IPS DF 19.7 (cell line): ENCODE measurements around the gene GNAQ.
"Not testable (repeated sequence)": the region's sequence is repeated elsewhere in the genome, so short reads cannot be mapped to it uniquely, and the experiment has no call there.

ENCODE experiments used
- DNase-seq: peaks from one replicate; pipeline ENCODE4 v3.0.0-alpha.2; 2013; ENCODE audit warnings: low read depth, low spot score

The GNAQ gene

DNA sequence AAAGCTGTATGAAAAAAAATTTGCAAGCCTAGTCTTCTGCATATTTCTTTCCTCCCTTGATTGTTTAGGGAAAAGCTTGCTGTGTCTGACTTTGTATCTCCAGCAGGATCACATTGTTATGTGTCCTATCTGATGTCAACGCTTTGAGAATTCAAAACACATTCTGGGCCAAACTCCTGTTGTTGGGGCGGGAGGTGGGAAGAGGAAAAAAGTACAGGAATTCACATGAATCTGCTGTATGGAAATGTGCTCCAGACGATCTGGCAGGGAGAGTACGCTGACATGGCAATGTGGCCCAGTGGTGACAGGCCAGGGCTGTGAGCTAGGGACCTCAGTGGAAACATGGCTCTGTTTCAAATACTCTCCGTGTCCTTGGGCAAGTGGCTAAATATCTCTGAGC lies 296.1 kb downstream of the GNAQ start:
- DNase-seq: no peak

DNA sequence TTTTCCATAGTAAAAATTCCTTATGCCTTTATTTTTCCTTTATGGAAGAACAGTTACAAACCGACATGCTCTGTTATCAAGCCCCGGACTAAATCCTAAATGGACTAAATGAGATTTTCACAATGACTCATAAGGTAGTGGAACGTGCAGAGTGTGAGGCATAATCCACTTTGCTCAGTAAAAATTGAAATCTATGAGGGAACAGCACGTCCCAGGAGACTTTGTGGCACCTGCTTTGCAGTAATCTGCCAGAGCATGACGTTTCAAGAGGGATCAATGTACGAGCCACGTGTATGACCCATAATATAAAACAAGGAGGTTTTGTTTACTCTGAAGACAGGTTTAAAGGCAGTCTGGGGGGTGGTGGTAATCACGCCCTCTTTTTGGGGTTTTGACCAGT lies 299.7 kb downstream of the GNAQ start:
- no peak for DNase-seq

DNA sequence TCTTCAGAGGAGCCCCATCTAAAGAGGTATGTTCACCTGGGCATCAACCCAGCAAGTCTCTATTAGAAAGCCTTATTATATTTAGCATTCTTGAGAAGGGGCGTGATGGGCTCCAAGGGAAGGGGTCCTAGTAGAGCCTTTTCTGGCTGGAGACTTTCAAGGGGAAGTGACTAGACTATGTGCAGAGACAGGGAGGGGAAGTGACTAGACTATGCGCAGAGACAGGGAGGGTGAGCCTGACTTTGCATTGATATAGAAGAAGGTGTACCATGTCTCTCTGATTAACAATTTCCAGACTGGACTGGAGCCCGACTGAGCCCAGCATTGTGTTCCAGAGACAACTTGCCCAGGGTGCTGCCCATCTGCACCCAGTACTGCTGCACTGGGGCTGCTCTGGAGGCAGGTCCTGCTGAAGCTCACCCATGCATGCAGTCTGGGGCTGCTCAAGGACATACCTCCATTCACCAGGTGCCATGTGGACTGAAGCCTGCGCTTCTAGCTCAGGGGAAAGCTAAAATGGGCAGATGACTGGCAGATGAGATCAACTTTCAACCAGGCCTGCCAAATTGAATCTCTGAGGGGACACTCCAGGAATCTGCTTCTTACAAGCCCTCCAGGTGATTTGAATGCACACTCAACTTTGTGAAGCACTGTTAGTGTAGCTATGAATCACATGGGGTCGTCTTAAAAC lies 300.5 kb downstream of the GNAQ start:
- DNase-seq: no peak

- no peak for DNase-seq
These were observed 302.4 kb downstream of the GNAQ start for GRCh38 chr9:77729177-77729576.

DNA sequence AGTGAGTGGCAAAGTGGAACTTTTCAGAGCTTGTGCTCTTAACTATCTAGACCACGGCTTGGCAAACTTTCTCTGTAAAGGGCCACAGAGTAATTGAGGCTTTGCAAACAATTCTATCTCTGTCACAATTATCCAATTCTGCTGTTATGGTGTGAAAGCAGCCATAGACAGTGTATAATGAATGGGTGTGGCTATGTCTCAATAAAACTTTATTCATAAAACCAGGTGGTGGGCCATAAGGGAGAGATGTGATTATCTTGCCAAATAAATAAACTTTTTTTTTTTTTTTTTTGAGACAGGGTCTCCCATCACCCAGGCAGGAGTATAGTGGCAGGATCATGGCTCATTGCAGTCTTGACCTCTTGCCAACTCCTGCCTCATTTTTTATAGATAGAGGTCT lies 304.8 kb downstream of the GNAQ start:
- DNase-seq: no peak

DNA sequence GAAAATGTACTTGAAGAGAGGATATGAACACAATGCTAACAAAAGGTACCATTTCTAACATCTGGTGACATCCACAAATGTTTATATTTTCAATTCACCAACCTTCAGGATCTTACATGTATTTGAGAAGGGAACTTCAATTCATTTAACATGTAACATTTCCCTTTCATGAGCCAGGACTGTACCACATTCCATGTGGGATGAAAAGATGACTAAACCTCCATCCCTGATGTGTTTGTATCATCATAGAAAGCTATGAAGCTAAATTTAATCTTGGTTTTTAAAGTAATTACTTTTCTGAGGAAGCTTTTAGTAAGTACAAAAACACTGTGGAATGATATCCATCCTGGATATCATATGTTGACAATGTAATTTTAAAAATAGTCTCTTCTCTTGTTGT lies 305.3 kb downstream of the GNAQ start:
- no peak for DNase-seq

GRCh38 chr9:77725820-77726219 lies 305.8 kb downstream of the GNAQ start:
- no peak for DNase-seq

- DNase-seq: no peak
These were observed 306.4 kb downstream of the GNAQ start for GRCh38 chr9:77725046-77725694.

DNA sequence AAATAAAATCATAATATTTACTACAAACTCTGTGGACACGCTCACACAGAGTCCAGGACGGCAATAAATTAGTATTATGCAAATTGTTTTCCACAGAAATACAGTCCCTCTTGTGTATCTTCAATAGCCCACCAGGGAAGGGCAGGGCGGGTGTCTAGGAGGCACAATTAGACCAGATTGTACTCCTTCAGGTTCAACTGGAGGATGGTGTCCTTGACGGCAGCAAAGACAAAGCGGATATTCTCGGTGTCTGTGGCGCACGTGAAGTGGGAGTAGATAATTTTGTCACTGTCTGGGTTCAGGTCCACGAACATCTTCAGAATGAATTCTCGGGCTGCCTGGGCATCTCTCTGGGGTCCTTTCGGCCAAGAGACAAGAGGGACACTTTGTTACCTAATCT lies 310.5 kb downstream of the GNAQ start:
- DNase-seq: not testable (repeated sequence)

DNA sequence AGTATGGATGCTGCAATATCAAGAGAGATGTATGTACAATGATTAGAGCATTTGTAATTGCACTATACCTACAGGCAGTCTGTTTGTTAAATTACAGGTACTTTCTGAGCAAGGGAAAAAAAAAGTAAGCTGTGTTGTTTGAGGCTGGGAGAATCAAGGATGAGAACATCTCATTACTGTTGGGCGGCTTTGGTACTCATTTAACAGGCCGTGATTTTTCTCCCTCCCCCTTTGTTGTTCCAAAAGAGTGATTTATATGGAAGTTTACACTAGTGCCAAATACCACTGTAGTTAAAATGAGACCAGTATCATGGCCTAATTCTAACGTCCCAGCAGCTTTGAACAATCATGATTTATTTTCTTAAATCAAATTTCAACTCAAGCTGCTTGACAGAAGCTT lies 312.3 kb downstream of the GNAQ start:
- DNase-seq: no peak

- DNase-seq: not testable (repeated sequence)
These were observed 313.3 kb downstream of the GNAQ start for GRCh38 chr9:77718298-77718640.

- not testable (repeated sequence) for DNase-seq
These were observed 313.9 kb downstream of the GNAQ start for GRCh38 chr9:77717608-77718297.

DNA sequence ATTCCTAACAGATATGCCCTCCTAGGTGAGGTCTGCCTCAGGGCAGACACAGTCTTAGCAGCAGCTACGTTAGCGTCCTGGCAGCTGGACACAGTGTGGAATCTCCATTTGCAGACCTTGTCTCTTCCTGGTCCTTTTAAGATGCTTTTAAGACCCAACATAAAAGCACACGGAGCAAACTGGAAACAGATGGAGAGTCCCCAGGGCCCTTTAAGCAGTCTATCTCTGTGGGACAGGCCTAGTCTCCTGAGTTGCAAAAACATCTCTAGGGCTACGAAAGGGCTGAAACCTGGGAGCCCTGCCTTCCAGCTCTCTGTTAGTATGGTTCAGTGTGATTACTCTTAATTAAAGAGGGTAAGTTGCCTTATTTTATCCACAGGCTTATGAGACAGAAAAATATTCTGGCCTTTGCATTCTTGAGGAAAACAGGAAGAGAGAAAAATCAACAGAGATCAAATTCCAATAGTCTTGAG lies 317.5 kb downstream of the GNAQ start:
- no peak for DNase-seq

DNA sequence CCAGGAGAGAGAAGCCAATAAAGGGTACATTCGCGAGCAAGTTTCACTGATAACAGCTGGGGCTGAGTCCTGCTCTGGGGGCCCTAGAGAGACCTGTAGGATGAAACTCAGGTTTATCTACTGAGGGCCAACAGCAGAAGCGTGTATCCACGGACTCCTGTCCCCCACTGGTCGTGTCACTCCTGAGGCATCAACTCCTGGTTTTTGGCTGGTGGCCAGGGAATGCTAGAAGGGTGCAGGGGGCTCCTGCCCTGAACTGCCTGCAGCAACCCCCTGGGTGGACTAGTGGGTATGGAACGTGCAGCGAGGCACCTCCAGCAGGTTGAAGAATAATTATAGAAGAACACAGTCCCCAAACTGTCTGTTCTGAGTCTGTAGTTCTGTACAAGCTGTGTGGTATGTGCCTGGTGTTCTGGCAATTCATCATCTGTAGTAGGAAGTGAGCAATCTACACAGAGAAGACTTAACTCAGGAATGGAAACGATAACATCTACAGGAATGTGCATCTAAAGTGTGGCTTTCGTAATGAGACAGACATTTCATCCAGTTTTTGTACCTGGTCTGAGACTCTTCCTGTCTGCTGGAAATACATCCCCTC lies 319.0 kb downstream of the GNAQ start:
- no peak for DNase-seq

DNA sequence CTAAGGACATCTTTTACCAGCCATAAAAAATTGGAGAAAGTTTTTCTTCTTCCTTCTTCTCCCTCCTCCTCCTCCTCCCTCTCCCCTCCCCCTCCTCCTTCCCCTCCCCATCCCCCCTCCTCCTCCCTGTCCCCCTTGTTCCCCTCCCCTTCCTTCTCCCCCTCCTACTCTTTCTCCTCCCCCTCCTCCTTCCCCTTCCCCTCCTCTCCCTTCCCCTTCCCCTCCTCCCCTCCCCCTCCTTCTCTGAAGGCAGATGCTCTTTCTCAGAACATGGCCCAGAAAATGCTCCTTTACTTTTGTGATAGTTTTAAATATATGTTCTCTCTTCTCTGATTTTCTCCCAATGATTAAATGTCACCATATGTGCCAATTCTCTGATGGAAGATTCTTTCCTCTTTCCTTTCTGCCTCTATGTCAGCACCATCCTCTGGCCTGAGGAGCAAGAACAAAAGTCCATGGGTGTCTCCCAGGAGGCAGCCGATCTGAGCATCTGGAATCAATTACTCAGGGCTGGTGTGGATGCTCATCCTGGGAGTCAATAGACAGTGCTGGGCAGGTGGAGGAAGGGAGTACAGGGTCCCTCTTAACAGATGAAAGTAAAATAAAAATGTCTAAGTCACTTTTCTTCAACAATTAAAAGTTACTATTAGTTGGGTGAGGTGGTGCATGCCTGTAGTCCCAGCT lies 320.5 kb downstream of the GNAQ start:
- no peak for DNase-seq

- no peak for DNase-seq
These were observed 321.3 kb downstream of the GNAQ start for GRCh38 chr9:77710316-77710715.

GRCh38 chr9:77708064-77708815 lies 323.4 kb downstream of the GNAQ start:
- DNase-seq: no peak

GRCh38 chr9:77707383-77708063 lies 324.1 kb downstream of the GNAQ start:
- no peak for DNase-seq

- DNase-seq: no peak
These were observed 326.0 kb downstream of the GNAQ start for GRCh38 chr9:77705636-77706035.

- DNase-seq: not testable (repeated sequence)
These were observed 328.9 kb downstream of the GNAQ start for GRCh38 chr9:77702521-77703390.
